Esophagus mucosa (tissue), 1 donor: ENCODE results near the gene TXNRD1. TPM values are rescaled to one million over a fixed set of nuclear protein-coding genes. Genes with fewer than 3 reads are reported as not detected.
"Not testable (repeated sequence)": the region's sequence is repeated elsewhere in the genome, so short reads cannot be mapped to it uniquely, and the experiment has no call there.

Experiments used
- ATAC-seq: fragments of 200-7000 bp; cut with Tn5 transposase; one replicate; pipeline ENCODE4 v1.9.1; 2020
- total RNA-seq: library from RNA; stranded (reverse); gene quantifications from one replicate; pipeline ENCODE4 v1.2.4, GENCODE V29; 2023
- donor health status: DM: yes; HTN: yes; CAD: no.

The TXNRD1 gene
- total RNA-seq, 1 donor from 2014 or later = 8.7 TPM

DNA sequence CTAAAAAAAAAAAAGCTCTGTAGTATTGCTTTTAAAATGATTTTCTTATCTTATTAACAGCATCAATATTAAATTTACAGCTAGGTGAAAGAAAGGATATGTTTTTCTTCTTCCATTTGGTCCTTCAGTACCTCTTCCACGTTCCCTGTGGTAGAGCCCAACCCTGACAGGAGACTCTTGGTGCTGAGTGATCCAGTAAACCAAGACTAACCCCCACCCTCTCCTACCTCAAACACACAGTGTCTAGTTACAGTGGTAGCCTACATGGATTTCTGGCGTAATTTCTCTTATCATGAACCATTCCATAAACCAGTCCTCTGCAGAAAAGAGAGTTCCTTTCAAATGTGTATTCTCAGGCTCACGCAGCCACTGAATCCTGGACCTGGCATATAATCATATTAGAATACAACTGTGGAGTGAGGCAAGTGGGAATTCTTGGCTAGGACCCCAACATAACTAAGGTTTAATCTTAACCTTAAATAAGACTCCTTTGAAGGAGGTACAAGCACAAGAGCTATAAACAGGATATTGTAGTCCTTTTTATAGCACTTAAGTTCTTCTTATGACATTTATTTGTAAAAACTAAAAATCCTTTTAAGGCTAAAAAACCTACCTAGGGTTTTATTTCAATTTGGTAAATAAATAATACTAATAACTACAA is 27.1 kb downstream of the TXNRD1 start:
- no peak for ATAC-seq

DNA sequence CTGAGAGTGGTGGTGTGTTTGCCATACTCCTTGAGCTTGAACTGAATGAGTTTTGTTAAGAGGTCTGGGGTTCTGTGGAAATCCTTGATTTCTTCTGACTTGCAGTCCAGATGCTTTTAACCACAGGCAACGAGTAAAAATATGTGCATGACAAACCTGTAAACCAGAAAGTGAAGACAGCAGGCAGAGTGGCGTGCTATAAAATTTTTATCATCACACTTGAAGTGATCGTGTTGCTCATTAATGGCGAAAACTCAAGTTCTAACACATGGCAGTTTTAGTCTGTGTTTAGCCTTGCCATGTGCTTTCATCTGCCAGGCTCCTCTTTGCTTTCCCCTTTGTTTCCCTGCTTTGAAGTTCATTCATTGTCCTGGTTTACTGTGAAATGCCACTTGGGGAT is 28.0 kb downstream of the TXNRD1 start:
- ATAC-seq = no peak

DNA sequence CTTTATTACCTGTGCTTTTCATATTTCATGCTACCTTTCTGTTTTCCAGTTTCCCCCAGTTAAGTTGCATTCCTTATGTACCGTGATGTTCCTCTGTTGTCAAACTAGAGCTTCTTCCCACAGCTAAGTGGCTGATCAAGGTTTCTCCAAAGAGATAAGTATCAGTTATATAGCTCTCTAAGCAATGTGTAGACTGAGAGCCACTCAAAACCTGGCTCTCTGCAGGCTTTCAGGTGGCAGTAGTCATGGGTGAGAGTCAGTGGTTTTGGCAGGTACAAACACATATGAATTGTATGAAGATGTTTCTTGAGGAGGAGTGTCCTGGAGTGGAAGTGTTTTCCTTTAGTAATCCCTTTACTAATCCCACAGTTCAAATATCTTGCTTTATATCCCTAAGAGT is 28.4 kb downstream of the TXNRD1 start:
- no peak for ATAC-seq

DNA sequence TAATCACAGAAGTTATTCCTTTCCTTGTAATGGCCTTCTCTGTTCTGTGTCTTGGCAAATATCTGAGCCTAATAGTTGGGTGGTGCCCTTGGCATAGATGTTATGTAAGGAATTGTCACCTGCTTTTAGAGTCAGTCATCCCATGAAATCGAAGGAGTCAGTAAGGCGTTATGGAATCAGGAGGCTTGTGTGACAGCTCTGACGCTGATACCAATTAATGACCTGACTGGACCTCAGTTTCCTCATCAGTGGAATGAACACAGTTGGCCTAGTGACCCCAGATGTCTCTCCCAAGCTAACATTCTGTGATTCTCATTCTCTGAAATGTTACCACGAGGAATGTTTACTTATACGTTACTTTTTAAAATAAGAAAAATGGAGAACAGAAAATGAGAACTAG is 32.1 kb downstream of the TXNRD1 start:
- ATAC-seq = no peak

DNA sequence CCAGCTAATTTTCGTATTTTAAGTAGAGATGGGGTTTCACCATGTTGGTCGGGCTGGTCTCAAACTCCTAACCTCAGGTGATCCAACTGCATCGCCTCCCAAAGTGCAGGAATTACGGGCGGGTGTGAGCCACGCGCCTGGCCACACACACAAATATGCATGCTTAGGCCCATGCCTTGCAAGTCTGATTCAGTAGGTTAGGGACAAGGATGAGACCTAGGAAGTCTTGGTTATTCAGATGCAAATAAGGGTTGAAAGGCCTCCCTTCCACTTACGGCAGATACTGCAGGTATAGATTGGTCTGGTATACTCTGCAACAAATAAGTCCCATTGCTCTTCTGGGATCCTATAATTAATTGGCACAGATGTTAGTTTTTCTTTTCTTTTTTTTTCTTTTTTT is 32.9 kb downstream of the TXNRD1 start:
- no peak for ATAC-seq

DNA sequence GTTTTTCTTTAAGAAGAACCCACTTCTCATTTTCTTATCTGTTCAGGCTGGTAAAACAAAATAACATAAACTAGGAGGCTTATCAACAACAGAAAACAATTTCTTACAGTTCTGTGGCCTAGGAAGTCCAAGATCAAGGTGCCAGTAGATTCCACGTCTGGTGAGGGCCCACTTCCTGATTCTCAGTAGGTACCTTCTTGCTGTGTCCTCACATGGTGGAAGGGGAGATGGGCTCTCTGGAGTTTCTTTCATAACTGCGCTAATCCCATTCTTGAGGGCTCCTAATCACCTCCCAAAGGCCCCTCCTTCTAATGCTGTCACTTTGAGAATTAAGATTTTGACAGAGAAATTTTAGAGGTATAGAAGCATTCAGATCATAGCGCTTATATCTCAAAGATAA is 33.4 kb downstream of the TXNRD1 start:
- ATAC-seq = no peak

DNA sequence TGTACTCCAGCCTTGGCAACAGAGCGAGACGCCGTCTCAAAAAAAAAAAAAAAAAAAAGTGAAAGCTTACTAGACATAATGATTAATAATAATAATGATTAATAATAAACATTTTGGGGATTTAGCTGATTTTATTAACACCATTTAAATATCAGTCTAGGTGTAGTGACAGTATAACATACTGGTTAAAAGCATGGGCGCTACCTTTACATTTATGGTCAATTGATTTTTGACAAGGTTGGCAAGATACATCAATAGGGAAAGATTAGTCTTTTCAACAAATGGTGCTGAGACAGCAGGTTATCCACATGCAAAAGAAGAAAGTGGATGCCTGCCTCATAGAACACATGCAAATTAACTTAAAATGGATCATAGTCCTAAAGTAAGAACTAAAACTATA is 34.3 kb downstream of the TXNRD1 start:
- no peak for ATAC-seq

DNA sequence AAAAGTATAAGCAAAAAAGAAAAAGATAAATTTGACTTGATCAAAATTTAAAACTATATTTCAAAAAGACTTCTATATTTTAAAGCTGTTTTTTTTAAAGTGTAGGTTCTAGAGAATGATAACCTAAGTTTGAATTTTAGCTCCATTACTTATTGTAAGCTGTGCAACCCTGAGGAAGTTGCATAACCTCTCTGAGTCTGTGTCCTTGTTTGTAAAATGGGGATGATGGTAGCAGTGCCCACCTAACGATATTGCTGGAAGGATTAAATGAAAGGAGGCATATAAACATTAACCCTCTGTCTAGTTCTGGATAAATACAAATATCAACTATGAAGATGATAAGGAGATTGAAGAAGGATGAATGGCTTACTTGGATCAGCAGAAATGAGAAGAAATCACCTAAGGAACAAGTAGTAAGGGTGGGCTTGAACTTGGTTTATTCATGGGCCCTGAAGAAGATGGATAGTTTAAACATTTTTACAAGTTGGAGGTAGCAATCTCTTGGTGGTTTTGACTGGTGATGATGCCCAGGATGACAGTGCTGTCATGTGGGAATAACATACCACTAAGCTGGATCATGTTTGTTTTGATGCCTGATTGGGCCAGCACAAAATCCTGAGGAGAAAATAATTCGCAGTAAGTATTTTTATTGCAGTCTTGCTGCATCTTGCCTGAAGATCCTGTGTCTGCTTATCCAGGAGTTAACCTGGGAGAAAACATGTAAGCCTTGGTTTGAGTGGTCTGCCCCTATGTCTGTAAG is 35.0 kb downstream of the TXNRD1 start:
- ATAC-seq = no peak

DNA sequence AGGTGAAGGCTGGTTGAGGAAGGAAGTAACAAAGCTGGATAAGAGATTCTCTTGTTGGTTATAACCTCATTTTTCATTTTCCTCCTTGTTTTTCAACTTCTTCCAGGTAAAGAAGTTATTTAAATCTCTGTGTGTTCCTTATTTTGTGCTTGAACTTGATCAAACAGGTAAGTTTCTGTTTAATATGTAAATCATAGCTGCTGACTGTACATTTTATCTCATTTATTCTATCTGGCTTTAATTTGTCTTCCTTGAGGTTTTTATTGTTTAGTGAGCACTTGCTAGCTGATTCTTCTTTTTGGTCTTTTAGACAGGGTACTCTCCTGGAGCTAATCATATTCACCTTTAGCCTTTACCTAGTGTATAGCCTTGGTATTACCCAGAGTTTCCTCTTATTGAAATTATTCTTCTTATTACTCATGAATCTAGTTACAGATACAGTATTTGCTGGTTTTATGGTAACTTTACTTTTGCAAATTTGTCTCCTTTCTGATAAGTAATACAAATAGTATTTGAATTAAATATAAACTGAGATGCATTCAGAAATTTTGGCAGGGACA is 42.4 kb downstream of the TXNRD1 start:
- no peak for ATAC-seq

DNA sequence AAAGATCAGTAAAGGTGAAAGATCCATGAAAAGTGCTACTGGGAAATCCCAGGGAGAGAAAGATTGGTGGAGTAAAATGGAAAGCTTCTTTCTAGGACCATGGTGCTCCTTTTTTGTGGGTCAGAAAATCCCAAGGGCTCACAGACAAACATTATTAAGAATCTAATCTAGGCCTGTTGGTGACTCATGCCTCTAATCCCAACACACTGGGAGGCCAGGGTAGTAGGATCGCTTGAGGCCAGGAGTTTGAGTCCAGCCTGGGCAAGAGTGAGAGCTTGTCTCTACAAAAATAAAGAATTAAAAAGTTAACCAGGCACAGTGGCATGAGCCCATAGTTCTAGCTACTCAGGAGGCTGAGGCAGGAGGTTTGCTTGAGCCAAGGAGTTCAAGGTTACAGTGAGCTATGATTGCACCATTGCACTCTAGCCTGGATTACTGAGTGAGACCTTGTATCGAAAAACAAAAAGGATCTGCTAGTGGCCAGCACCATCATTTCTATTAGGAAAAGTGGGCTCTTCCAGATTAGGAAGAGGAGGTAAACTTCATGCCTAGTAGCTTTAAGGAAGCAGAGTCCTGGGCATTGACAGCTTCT is 43.0 kb downstream of the TXNRD1 start:
- no peak for ATAC-seq

DNA sequence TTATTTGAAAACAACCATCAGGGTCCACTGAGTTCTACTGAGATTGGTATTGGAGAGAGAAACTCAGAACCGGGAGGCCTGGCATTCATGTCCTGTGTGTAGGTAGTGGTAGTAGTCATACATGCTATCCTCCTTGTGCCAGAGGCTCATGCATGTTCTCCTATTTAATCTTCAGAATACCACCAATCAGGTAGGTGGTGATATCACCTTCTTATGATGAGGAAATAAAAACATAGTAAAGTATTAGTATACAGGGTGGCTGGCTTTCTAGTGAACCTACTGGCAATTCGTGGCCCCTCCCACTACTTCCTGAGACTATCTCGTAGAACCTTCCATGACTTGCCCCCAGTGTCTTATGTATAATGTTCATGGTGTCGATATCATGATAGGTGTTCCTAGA is 47.4 kb downstream of the TXNRD1 start:
- peak; percentile 55 for ATAC-seq

DNA sequence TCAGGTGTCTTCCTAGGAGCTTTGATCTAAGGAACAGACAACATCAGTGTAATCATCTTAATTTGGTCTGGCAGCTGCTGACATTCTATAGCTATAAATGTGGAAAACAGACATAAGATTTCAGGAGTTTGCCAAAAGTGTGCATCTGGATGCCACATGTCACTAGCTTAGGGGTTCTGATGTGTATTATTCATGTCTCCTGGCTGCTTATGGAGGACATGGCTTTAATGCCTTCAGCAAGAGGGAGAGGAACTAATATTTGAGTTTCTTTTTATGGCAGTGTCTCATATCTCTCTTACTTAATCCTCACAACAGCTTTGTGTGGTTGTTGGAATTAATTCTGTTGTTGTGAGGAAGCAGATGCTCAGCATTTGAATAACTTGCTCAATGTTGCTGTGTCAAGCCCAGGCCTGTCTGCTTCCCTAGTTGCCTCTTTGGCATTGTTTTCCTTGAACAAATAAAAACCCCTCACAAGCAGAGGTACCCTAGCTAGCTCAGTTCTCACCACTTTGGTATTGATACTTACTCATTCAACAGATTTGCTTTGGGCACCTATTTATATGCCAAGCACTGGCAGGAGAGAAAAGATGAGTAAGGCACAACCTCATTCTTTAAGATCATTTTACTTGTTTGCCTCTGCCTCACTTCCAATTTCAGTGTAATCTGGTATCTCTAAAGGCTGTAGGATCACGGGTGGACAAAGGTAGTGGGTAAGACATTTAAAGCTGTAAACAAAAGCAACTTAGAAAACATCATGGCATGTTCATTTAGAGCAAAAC is 48.2 kb downstream of the TXNRD1 start:
- peak; percentile 48 for ATAC-seq

DNA sequence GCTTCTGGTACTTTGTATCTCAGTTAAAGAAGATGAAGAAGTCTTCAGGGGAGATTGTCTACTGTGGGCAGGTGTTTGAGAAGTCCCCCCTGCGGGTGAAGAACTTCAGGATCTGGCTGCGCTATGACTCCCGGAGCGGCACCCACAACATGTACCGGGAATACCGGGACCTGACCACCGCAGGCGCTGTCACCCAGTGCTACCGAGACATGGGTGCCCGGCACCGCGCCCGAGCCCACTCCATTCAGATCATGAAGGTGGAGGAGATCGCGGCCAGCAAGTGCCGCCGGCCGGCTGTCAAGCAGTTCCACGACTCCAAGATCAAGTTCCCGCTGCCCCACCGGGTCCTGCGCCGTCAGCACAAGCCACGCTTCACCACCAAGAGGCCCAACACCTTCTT is 49.9 kb downstream of the TXNRD1 start:
- not testable (repeated sequence) for ATAC-seq

DNA sequence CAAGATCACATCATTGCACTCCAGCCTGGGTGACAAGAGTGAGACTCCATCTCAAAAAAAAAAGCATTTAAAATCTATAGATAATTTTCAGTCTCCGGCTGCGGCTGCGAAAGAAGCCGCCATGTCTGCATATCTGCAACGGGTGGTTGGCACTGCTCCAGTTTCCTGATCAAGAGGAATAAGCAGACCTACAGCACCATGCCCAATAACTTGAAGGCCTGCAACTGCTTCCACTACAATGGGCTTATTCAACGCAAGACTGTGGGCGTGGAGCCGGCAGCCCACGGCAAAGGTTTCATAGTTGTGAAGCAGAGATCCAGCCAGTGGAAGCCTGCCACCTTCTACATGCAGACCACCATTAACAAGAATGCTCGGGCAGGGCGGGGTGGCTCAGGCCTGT is 57.4 kb downstream of the TXNRD1 start:
- ATAC-seq = no peak

DNA sequence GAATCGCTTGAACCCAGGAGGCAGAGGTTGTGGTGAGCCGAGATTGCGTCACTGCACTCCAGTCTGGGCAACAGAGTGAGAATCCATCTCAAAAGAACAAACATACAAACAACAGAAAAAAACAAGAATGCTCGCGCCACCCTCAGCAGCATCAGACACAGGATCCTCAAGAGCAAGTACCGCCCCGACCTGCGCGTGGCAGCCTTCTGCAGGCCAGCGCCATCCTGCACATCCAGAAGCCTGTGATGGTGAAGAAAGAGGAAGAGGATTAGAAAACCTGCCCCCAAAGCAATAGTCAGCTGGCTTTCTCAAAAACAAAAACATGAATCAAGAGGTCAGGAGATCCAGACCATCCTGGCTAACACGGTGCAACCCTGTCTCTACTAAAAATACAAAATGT is 57.9 kb downstream of the TXNRD1 start:
- ATAC-seq = no peak

DNA sequence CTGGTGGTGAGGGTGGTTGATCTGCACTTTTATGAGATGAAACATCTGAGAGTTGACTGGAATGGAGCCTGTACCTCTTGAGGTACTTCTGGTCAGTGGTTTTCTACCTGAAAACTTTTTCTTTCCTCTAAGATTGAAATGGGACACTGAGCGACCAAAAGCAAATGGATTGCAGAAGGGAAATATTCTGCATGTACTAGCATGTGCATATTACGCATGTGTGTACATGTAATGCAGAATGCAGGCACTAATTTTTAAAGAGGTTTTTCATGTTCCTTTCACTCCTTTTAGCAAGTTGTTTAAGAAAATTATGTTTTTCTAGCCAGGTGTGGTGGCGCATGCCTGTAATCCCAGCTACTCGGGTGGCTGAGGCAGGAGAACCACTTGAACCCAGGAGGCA is 59.2 kb downstream of the TXNRD1 start:
- no peak for ATAC-seq

DNA sequence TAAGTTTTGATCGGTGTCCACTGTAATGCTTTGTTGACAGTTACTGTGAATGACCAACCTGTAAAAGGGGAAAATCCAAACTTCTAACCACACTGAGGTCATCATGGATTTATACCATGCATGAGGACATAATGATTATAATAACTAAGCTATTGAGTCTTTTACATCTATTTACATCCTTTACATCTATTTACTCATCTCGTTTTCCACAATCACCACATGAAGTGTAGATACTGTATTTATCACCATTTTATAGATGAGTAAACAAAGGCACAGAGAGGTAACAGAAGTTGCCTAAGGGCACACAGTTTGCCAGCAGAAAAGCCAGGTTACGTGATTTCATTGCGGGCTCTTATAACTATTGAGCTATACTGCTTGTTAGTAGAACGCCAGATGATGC is 60.1 kb downstream of the TXNRD1 start:
- ATAC-seq = no peak

DNA sequence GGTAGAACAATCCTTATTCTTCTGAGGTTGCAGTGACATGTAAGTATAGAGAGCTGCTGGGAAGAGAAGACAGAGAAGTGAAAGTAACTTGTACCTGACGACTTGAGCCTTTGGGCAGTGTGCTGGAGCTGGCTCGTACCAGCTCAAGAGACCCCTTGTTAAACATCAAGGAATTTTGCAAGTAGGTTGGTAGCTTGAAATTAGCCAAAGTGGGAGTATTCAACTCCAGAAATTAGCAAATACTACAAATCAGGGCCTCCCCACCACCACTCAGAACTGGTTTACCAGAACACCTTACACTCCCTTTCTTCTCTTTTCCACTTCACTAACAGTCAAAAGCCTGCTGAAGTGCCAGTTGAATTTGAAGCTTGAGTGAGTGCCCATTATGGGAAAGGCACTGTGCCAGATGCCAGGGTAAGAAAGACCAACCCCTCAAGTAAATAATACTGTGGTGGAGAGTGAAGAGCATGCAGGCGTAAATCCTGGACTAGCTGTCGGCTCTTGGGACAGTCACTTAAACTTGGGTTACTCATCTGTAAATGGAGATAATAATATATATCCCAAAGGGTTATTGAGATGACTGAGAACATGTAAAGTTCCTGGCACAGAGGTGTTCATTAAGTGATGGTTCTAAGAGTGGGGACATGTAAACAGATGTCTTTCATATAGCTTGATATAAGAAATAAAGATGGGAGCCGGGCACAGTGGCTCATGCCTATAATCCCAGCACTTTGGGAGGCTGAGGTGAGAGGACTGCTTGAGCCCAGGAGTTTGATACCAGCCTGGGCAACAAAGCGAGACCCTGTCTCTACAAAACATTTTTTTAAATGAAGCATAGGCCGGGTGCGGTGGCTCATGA is 60.9 kb downstream of the TXNRD1 start:
- peak; percentile 32 for ATAC-seq

DNA sequence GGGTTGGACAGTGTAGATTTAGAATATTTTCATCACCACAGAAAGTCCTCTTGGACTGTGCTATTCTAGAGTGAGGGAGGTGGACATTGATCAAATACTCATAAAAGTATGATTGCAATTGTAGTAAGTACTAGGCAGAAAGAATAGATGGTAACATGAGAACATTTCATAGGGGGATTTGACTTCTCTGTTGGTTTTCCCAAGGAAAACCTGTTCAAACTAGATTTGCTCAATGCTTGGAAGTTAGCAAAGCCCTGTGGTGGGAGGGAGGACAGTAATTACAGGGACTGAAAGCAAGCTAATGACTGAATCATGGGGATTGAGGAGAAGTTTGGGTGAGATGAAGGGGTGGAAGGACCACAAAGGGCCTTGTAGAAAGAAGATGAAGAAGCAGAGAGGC is 63.6 kb downstream of the TXNRD1 start:
- no peak for ATAC-seq

DNA sequence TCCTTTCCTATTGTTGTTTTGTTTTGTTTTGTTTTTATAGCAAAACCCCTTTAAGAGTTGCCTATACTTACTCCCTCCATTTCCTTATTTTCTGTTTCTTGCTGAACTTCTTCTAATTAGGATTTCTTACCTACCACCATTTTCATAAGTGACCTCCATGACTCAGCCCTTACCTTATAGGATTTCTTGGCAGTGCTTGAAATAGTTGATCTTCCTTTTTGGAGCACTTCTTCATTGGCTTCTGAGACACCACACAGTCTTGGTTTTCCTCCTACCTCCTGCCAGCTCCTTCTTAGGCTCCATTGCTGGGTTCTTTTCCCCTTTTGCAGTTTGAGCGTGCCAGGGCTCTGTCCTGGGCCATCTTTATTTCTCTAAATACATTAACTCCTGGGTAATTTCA is 64.5 kb downstream of the TXNRD1 start:
- ATAC-seq = no peak

DNA sequence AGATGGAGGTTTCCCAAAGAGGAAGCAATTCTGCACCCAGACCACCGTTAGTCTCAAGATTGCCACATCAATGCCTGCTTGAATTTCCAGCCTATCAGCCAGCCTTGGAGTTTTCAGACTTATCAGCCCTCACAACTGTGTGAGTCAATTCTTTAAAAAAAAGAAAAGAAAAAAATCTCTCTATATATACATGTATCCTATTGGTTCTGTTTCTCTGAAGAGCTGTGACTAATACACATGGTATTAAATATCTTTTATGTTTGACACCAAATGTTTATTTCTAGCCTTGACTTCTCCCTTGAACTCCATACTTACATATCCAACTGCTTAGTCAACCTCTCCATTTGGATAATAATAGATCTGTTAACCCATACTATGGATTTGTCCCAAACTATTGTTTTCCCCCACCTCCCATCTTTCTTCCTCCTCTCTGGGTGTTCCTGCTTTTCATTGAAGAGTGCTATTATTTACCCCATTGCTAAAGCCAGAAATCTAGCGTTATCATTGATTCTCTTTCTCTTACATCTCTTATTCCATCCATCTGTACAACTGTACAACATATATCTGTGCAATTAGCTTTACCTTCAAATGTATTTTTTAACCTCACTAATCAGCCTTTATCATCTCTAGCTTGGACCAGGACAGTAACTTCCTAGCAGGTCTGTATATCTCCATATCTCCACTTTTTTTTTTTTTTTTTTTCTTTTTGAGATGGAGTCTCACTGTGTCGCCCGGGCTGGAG is 65.3 kb downstream of the TXNRD1 start:
- peak; percentile 78 for ATAC-seq
